ENCODE measurements around the gene RPL31. TPM values are rescaled to one million over a fixed set of nuclear protein-coding genes. Genes with fewer than 3 reads are reported as not detected.

RPL31 gene
- 434 and 1,265 TPM in 2 replicates for total RNA-seq

DNA sequence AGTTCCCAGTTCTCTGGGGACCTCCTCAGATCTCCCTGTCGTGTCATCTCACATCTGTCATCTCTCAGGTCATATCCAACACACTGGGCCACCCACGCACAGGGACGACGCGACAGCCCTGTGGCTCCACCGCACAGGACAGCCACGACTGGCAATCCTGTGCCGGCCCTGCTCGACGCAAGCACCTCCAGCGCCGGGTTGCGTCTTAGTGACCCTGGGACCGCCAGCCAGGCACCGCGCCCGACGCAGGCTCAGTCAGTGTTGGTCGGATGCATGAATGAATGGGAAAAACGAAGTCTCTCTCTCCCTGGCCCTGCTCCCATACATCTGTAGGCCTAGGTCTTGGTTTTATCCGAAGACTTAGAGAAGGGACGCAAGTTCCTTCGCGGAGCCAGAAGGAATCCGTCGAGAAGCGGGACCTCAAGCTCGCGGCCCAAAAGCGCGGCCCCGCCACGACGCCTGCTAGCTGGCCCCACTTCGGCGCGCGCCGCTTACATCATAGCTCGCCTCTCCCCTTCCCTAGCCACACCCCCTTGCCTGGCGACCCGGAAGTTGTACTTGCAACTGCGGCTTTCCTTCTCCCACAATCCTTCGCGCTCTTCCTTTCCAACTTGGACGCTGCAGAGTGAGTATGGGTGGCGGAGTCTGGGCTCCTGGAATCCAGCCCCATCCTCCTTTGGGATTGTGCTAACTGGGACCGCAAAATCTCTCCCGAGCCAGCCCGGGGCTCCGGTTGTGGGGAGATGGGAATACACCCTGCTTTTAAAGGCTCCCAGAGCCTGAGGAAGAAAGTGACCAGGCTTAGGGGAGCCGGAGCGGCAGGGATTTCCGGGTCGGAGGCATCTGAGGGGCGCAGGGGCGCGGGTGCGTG lies at the start of gene RPL31:
Gene RPL31 (plus strand): TSS at position 599 of the 871 bp plus-strand sequence. CDS start 413 bp downstream, outside the sequence.

Other genes with a start within 250 kb of the RPL31 start
- gene NPAS2, start 182.2 kb upstream of the RPL31 start, total RNA-seq, result 13.7 and 23.9 TPM in 2 replicates
- 3.1 and 11.4 TPM in 2 replicates for gene TBC1D8, start 149.1 kb downstream of the RPL31 start, total RNA-seq

All from placental epithelial cell (primary cell).